HG03095 (cell line): ENCODE data around the gene OR7G1.

ENCODE experiments used
- ATAC-seq: cut with Tn5 transposase; IDR thresholded peaks from one replicate; pipeline ENCODE4 v1.9.1; 2021; ENCODE audit warnings: moderate library complexity; ENCODE audit not compliant: unreplicated experiment

The OR7G1 gene

GRCh38 chr19:9115307-9115813 is at the start of gene OR7G1:
TSS of gene OR7G1 (minus strand) at chr19:9115763. CDS start at chr19:9115763, 0 bp downstream.
- ATAC-seq: no peak

GRCh38 chr19:9165261-9165660 is 49.7 kb upstream of the OR7G1 start:
- ATAC-seq: no peak

- ATAC-seq: no peak
These were observed 45.9 kb upstream of the OR7G1 start for GRCh38 chr19:9161427-9161826.

- no peak for ATAC-seq
These were observed 44.3 kb upstream of the OR7G1 start for GRCh38 chr19:9159891-9160290.

GRCh38 chr19:9156304-9156703 is 40.7 kb upstream of the OR7G1 start:
- ATAC-seq: no peak

- ATAC-seq: no peak
These were observed 40.0 kb upstream of the OR7G1 start for GRCh38 chr19:9155591-9155990.

- ATAC-seq: no peak
These were observed 35.8 kb upstream of the OR7G1 start for GRCh38 chr19:9151367-9151766.

- no peak for ATAC-seq
These were observed 35.1 kb upstream of the OR7G1 start for GRCh38 chr19:9150650-9151049.

GRCh38 chr19:9149997-9150396 is 34.4 kb upstream of the OR7G1 start:
- no peak for ATAC-seq

- no peak for ATAC-seq
These were observed 33.1 kb upstream of the OR7G1 start for GRCh38 chr19:9148697-9149096.

- no peak for ATAC-seq
These were observed 31.3 kb upstream of the OR7G1 start for GRCh38 chr19:9146882-9147281.

GRCh38 chr19:9144920-9145319 is 29.4 kb upstream of the OR7G1 start:
- no peak for ATAC-seq

- peak; percentile 89 for ATAC-seq
These were observed 24.8 kb upstream of the OR7G1 start, which contains the start of gene ZNF317 for GRCh38 chr19:9140159-9140874. TSS of gene ZNF317 (plus strand) at chr19:9140397. CDS start at chr19:9156017, 15,620 bp downstream.

- ATAC-seq: no peak
These were observed 24.1 kb upstream of the OR7G1 start for GRCh38 chr19:9139609-9140158.

- ATAC-seq: no peak
These were observed 16.9 kb upstream of the OR7G1 start for GRCh38 chr19:9132422-9132821.

GRCh38 chr19:9130965-9131364 is 15.4 kb upstream of the OR7G1 start:
- ATAC-seq: no peak

GRCh38 chr19:9128171-9128570 is 12.6 kb upstream of the OR7G1 start:
- ATAC-seq: no peak

- no peak for ATAC-seq
These were observed 11.4 kb upstream of the OR7G1 start, which contains the start of gene OR7G3 for GRCh38 chr19:9126900-9127405. TSS of gene OR7G3 (minus strand) at chr19:9126950. CDS start at chr19:9126950, 0 bp downstream.

GRCh38 chr19:9116547-9116946 is 984 bp upstream of the OR7G1 start:
- ATAC-seq: no peak

GRCh38 chr19:9109959-9110358 is 5.6 kb downstream of the OR7G1 start:
- ATAC-seq: no peak

GRCh38 chr19:9107375-9107774 is 8.2 kb downstream of the OR7G1 start, which contains the start of gene OR7G2:
TSS of gene OR7G2 (minus strand) at chr19:9107475. CDS start at chr19:9103243, 4,232 bp downstream.
- no peak for ATAC-seq

GRCh38 chr19:9086761-9087160 is 28.8 kb downstream of the OR7G1 start, which contains the start of gene OR1M1:
TSS of gene OR1M1 (plus strand) at chr19:9087061. CDS start at chr19:9093245, 6,184 bp downstream.
- ATAC-seq: no peak
